Glutamatergic neuron (in vitro differentiated cells): ENCODE measurements around the gene PAFAH1B1. TPM values are rescaled to one million over a fixed set of nuclear protein-coding genes. Genes with fewer than 3 reads are reported as not detected.
"Not testable (repeated sequence)": the region's sequence is repeated elsewhere in the genome, so short reads cannot be mapped to it uniquely, and the experiment has no call there.

Source experiments
- DNase-seq: peaks from one replicate; pipeline ENCODE4 v3.0.0; 2022
- H3K27ac Mint-ChIP-seq: one replicate; pipeline ENCODE4 v1.8.0; 2020; ENCODE audit warnings: mild to moderate bottlenecking, mixed read lengths, inconsistent platforms; ENCODE audit not compliant: unreplicated experiment
- H3K27me3 Mint-ChIP-seq: one replicate; pipeline ENCODE4 v1.8.0; 2020; ENCODE audit warnings: mild to moderate bottlenecking, moderate library complexity, mixed read lengths, inconsistent platforms; ENCODE audit not compliant: unreplicated experiment
- H3K36me3 Mint-ChIP-seq: one replicate; pipeline ENCODE4 v1.8.0; 2020; ENCODE audit warnings: mild to moderate bottlenecking, mixed read lengths, inconsistent platforms; ENCODE audit not compliant: unreplicated experiment
- H3K4me1 Mint-ChIP-seq: one replicate; pipeline ENCODE4 v1.8.0; 2020; ENCODE audit warnings: mild to moderate bottlenecking, low read depth, mixed read lengths, inconsistent platforms; ENCODE audit not compliant: unreplicated experiment
- H3K4me3 Mint-ChIP-seq: one replicate; pipeline ENCODE4 v1.8.0; 2020; ENCODE audit warnings: mild to moderate bottlenecking, mixed read lengths, inconsistent platforms; ENCODE audit not compliant: unreplicated experiment
- H3K9me3 Mint-ChIP-seq: one replicate; pipeline ENCODE4 v1.8.0; 2020; ENCODE audit warnings: mild to moderate bottlenecking, moderate library complexity, mixed read lengths, inconsistent platforms; ENCODE audit not compliant: unreplicated experiment
- CTCF ChIP-seq: fragments of 200-600 bp; sonication (generic); IDR thresholded peaks from one replicate; pipeline ENCODE4 v1.5.0; 2021; ENCODE audit not compliant: partially characterized antibody, unreplicated experiment
- total RNA-seq: library from RNA; stranded (reverse); fragmentation: NEBNext Ultra II Directional; extraction: Animal tissue kit (Norgen Biotek cat#: 25700); gene quantifications from one replicate; pipeline ENCODE4 v1.2.1, GENCODE V29; 2021; ENCODE audit not compliant: unreplicated experiment

Gene PAFAH1B1
- total RNA-seq, 1 donor from 2014 or later, result 296 TPM

GRCh38 chr17:2636169-2636930, 42.9 kb downstream of the PAFAH1B1 start:
- Mint-ChIP-seq H3K9me3 (no peaks in the 10 kb centered on the region), H3K4me3 (no peak overlapping the region), H3K36me3 (no peaks in the 10 kb centered on the region), H3K27me3 (peaks cover 7% of the 10 kb centered on the region), H3K4me1 (peaks cover 16% of the 10 kb centered on the region), H3K27ac (no peak overlapping the region)
- no peak for TF ChIP-seq CTCF
- no peak for DNase-seq

- no peak for TF ChIP-seq CTCF
- DNase-seq, result no peak
- Mint-ChIP-seq H3K27me3 (peaks cover 2% of the 10 kb centered on the region), H3K27ac (no peak overlapping the region), H3K36me3 (no peaks in the 10 kb centered on the region), H3K4me1 (peaks cover 8% of the 10 kb centered on the region), H3K4me3 (no peak overlapping the region), H3K9me3 (peaks cover 2% of the 10 kb centered on the region)
These were observed 44.0 kb downstream of the PAFAH1B1 start for GRCh38 chr17:2637422-2637821.

GRCh38 chr17:2644971-2645370, 51.5 kb downstream of the PAFAH1B1 start:
- no peaks in the 10 kb centered on the region for H3K36me3 Mint-ChIP-seq
- DNase-seq, result no peak
- peaks cover 3% of the 10 kb centered on the region for H3K9me3 Mint-ChIP-seq
- no peak overlapping the region for H3K4me3 Mint-ChIP-seq
- H3K4me1 Mint-ChIP-seq, result peaks cover 1% of the 10 kb centered on the region
- no peak for TF ChIP-seq CTCF
- H3K27ac Mint-ChIP-seq, result no peak overlapping the region
- peaks cover 6% of the 10 kb centered on the region for H3K27me3 Mint-ChIP-seq

GRCh38 chr17:2647957-2648356, 54.5 kb downstream of the PAFAH1B1 start:
- H3K36me3 Mint-ChIP-seq, result no peaks in the 10 kb centered on the region
- H3K9me3 Mint-ChIP-seq, result peaks cover 2% of the 10 kb centered on the region
- peaks cover 4% of the 10 kb centered on the region for H3K27me3 Mint-ChIP-seq
- DNase-seq, result no peak
- peak overlapping the region; percentile 64 for H3K27ac Mint-ChIP-seq
- H3K4me3 Mint-ChIP-seq, result no peak overlapping the region
- peaks cover under 1% of the 10 kb centered on the region for H3K4me1 Mint-ChIP-seq
- no peak for TF ChIP-seq CTCF

- H3K36me3 Mint-ChIP-seq, result no peaks in the 10 kb centered on the region
These were observed 55.7 kb downstream of the PAFAH1B1 start for GRCh38 chr17:2649191-2649590.

GRCh38 chr17:2652911-2653310, 59.5 kb downstream of the PAFAH1B1 start:
- not testable (repeated sequence) for H3K27ac Mint-ChIP-seq, DNase-seq, H3K4me3 Mint-ChIP-seq, H3K27me3 Mint-ChIP-seq, H3K4me1 Mint-ChIP-seq, H3K9me3 Mint-ChIP-seq, H3K36me3 Mint-ChIP-seq

More at GRCh38 chr17:2649191-2649590, 55.7 kb downstream of the PAFAH1B1 start:
- no peak overlapping the region for H3K27ac Mint-ChIP-seq
- DNase-seq, result no peak
- H3K27me3 Mint-ChIP-seq, result peaks cover 2% of the 10 kb centered on the region
- no peak for TF ChIP-seq CTCF
- no peaks in the 10 kb centered on the region for H3K4me1 Mint-ChIP-seq
- H3K9me3 Mint-ChIP-seq, result peaks cover 2% of the 10 kb centered on the region
- H3K4me3 Mint-ChIP-seq, result no peak overlapping the region
